Measurements from ENCODE around the gene CBFA2T2. TPM values are rescaled to one million over a fixed set of nuclear protein-coding genes. Genes with fewer than 3 reads are reported as not detected.

The CBFA2T2 gene
- total and polyA plus RNA-seq, 2 donors (not counting 3 experiments of a cell fraction or from before 2014, with no cell fraction given): 10.7 to 12.1 TPM

DNA sequence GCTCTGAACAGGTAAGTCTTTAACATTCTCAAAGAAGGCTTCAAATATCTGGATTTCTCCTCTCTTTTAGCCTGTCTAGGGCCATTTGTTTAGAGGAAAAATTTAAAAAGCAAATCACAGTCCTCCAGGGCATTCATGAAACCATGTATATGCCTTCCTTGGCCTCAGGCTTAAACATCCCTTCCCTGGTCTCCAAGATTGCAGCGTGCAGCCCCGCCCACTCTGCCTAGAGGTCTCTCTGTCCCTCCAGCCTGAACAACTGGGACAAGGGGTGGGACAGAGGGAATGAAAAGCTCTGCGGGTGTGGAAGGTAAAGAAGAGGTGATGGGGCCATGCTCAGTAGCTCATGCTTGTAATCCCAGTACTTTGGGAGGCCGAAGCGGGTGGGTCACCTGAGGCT, 9.8 kb upstream of the CBFA2T2 start:
- H3K4me2 ChIP-seq (ENCODE audit: insufficient read depth, low read length): no peak overlapping the region
- BruUV-seq (replicated peaks): no TSS peak
- H3K79me2 ChIP-seq (ENCODE audit: control insufficient read depth, insufficient read depth, low read length): no peaks in the 10 kb centered on the region
- no peaks in the 10 kb centered on the region for H4K20me1 ChIP-seq (replicated peaks; ENCODE audit: control insufficient read depth, extremely low read depth, insufficient read depth, low read length)
- TF ChIP-seq FOS (IDR thresholded peaks at IDR 0.05; ENCODE audit: borderline replicate concordance, insufficient read depth, low read length) (no peak), GATA2 (IDR thresholded peaks at IDR 0.05; ENCODE audit: insufficient read depth, insufficient read length, low read depth, low read length) (no peak), POLR2AphosphoS5 (IDR thresholded peaks at IDR 0.05; ENCODE audit: insufficient read depth, low read depth, low read length) (no peak)
- TF ChIP-seq, protein P1, sequence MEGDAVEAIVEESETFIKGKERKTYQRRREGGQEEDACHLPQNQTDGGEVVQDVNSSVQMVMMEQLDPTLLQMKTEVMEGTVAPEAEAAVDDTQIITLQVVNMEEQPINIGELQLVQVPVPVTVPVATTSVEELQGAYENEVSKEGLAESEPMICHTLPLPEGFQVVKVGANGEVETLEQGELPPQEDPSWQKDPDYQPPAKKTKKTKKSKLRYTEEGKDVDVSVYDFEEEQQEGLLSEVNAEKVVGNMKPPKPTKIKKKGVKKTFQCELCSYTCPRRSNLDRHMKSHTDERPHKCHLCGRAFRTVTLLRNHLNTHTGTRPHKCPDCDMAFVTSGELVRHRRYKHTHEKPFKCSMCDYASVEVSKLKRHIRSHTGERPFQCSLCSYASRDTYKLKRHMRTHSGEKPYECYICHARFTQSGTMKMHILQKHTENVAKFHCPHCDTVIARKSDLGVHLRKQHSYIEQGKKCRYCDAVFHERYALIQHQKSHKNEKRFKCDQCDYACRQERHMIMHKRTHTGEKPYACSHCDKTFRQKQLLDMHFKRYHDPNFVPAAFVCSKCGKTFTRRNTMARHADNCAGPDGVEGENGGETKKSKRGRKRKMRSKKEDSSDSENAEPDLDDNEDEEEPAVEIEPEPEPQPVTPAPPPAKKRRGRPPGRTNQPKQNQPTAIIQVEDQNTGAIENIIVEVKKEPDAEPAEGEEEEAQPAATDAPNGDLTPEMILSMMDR (IDR thresholded peaks at IDR 0.05; ENCODE audit: extremely low read depth in 1 of 2, insufficient read depth in 1 of 2, low read depth in 1 of 2, low read length in 2 of 2): no peak
- TF ChIP-seq, protein P2, sequence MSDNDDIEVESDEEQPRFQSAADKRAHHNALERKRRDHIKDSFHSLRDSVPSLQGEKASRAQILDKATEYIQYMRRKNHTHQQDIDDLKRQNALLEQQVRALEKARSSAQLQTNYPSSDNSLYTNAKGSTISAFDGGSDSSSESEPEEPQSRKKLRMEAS (IDR thresholded peaks at IDR 0.05; ENCODE audit: insufficient read depth, insufficient read length): no peak
- dilution Hi-C loops (cut with MboI; ENCODE audit: extremely low pct_ligation_motif_present, low sequenced_read_pairs) (no loop called here), intact Hi-C loops (cut with micrococcal nuclease) (no loop called here)
- FAIRE-seq (no peak), DNase-seq (ENCODE audit: low read depth, low spot score) (no peak)
- no peaks in the 10 kb centered on the region for H3K9me3 ChIP-seq (replicated peaks; ENCODE audit: control insufficient read depth, insufficient read depth, low read length)
- no peak overlapping the region for H3K27ac ChIP-seq (ENCODE audit: insufficient read depth, low read depth, low read length)
- ChIA-PET POLR2A (no interaction called here), CTCF (interaction anchor here (0.6 kb wide), 1 partner anchor 47 kb away, joined by 3 read pairs; no protein-coding TSS in a partner anchor)
- H3K9ac ChIP-seq (replicated peaks; ENCODE audit: extremely low read depth, insufficient read depth, low read length): no peak overlapping the region
- H3K4me3 ChIP-seq (replicated peaks in 1 of 3; ENCODE audit: insufficient read depth in 1 of 3, low read depth in 1 of 3, low read length in 3 of 3): no peak overlapping the region
- no peaks in the 10 kb centered on the region for H3K4me1 ChIP-seq (ENCODE audit: control insufficient read depth, extremely low read depth, insufficient read depth, low read length)
- H3K27me3 ChIP-seq (ENCODE audit: control insufficient read depth in 2 of 2, insufficient read depth in 2 of 2, low read length in 2 of 2): peaks cover 4 to 8% of the 10 kb centered on the region in 2 experiments
- no peaks in the 10 kb centered on the region for H3K36me3 ChIP-seq (ENCODE audit: control insufficient read depth in 2 of 2, extremely low read depth in 1 of 2, insufficient read depth in 2 of 2, low read length in 2 of 2)
- H3K9me1 ChIP-seq (replicated peaks; ENCODE audit: control insufficient read depth, extremely low read depth, insufficient read depth, low read length): no peaks in the 10 kb centered on the region
- H2AFZ ChIP-seq (ENCODE audit: low read depth, low read length): no peak overlapping the region
